Activated CD8-positive, alpha-beta memory T cell treated with anti-CD3 and anti-CD28 coated beads for 36 hours (primary cell): ENCODE measurements around the gene ALDOC. TPM values are rescaled to one million over a fixed set of nuclear protein-coding genes. Genes with fewer than 3 reads are reported as not detected.

ENCODE experiments used
- CTCF ChIA-PET: fragments of 350-600 bp; sonication (Branson Sonifier 250); formaldehyde crosslinking; loops from one replicate; lab custom pipeline; 2021; ENCODE audit warnings: antibody characterized with exemption; lab: Charles Lee
- POLR2A ChIA-PET: fragments of 350-600 bp; sonication (Branson Sonifier 250); formaldehyde crosslinking; loops from one replicate; lab custom pipeline; 2021; ENCODE audit warnings: antibody characterized with exemption; lab: Charles Lee
- total RNA-seq, 2 experiments: library from RNA; stranded (reverse); gene quantifications; one replicate each; pipeline ENCODE4 v1.2.3, GENCODE V29; 2021

Gene ALDOC
- total RNA-seq, 2 experiments from 2014 or later, result 35.1 to 36.2 TPM

DNA sequence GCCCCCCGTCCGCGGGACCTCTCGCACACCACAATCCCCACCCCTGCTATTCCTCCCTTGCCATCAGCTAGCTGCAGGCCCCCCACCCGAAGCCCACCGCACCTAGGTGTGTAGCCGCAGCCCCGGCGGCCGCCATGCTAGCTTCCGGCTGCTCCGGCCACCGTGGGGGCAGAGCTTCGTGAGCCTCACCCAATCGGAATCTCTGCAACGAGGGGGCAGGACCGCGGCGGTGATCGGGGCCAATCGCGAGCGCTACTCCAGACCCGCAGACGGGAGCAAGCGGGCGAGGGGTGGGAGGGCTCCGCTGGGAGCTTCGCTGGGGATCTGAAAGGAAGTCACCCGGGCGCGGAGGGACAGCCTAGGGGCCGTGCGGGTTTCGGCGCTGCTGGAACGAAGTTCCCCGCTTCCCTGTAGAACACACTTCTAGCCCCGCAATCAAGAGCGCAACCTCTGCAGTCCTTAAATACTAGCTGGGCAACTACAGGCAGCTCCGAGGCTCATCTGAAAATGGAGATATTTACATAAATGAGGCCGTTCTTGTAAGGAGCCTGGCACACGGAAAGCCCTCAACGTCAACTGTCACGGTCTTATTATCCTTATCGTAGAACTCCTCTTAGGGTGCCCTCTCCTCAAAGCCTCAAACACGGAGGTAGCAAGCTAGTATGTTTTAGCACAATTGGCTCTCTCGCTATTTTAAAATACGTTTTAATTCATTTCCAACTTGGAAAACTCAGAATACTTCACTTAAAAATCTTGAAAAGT lies 5.2 kb downstream of the ALDOC start, which contains the start of gene PIGS:
TSS of gene PIGS (minus strand) at position 164 of the 762 bp plus-strand sequence. CDS start at position 136, 28 bp downstream.
- ChIA-PET POLR2A (interaction anchor here (0.6 to 1.8 kb wide), 10 partner anchors 20 to 236 kb away, joined by 3 to 8 read pairs (median 4); partner anchors contain the start of genes BLTP2, RPL23A and TNFAIP1), CTCF (interaction anchor here (0.7 to 2.1 kb wide), 5 partner anchors 9 to 42 kb away, joined by 3 to 10 read pairs (median 3); no protein-coding TSS in a partner anchor)

- CTCF ChIA-PET, result interaction anchor here (0.6 to 2.1 kb wide), 8 partner anchors 10 to 218 kb away, joined by 3 to 10 read pairs (median 4); no protein-coding TSS in a partner anchor
- POLR2A ChIA-PET, result interaction anchor here (0.6 to 1.8 kb wide), 7 partner anchors 21 to 235 kb away, joined by 3 to 8 read pairs (median 4); partner anchors contain the start of genes BLTP2, RPL23A and TNFAIP1
Observed at GRCh38 chr17:28570716-28571360, 5.9 kb downstream of the ALDOC start.

- ChIA-PET POLR2A (no interaction called here), CTCF (interaction anchor here (1.2 kb wide), 1 partner anchor 16 kb away, joined by 5 read pairs; no protein-coding TSS in a partner anchor)
Observed at GRCh38 chr17:28569446-28569845, 7.2 kb downstream of the ALDOC start.

DNA sequence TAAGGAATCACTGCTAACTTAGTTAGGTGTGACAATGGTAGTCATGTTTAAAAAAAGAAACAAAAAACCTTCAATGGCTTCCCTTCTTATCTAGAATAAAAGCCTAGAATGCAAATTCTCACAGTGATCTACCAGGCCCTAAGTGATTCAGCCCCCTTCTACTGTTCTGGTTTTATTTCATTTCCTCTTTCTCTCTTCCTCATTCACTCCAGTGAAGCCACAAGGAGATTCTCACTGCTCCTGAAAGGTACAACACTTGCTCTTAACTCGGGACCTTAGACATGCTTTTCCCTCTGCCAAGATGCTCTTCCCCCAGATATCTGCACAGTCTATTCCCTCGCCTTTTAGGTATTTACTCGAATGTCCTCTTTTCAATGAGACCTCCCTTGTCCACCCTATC lies 9.1 kb downstream of the ALDOC start:
- ChIA-PET CTCF (no interaction called here), POLR2A (no interaction called here)

GRCh38 chr17:28563475-28563874 lies 13.2 kb downstream of the ALDOC start:
- ChIA-PET POLR2A (no interaction called here), CTCF (no interaction called here)

DNA sequence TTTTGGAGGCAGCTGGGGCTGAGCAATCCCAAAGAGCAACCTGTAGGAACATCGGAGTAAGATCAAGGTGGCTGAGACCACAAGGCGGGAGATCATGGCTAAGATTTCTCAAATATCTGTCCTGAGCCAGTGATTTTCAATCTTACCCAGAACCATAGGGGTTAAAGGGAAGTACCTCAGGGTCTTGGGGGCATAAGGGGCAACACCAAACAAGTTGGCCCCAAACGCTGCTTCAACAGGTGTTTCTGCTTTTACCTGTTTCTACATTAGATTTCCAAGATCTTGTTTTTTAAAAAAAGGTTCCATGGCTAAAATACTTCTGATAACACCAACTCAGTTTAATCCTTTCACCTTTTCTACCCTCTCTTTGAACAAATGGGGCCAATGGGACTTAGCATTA lies 21.7 kb downstream of the ALDOC start:
- ChIA-PET CTCF (interaction anchor here (1.5 kb wide), 1 partner anchor 17 kb away, joined by 3 read pairs; the partner anchor contains the start of gene PIGS), POLR2A (no interaction called here)

GRCh38 chr17:28554565-28554964 lies 22.1 kb downstream of the ALDOC start:
- POLR2A ChIA-PET, result no interaction called here
- CTCF ChIA-PET, result interaction anchor here (1.5 kb wide), 1 partner anchor 17 kb away, joined by 3 read pairs; the partner anchor contains the start of gene PIGS

DNA sequence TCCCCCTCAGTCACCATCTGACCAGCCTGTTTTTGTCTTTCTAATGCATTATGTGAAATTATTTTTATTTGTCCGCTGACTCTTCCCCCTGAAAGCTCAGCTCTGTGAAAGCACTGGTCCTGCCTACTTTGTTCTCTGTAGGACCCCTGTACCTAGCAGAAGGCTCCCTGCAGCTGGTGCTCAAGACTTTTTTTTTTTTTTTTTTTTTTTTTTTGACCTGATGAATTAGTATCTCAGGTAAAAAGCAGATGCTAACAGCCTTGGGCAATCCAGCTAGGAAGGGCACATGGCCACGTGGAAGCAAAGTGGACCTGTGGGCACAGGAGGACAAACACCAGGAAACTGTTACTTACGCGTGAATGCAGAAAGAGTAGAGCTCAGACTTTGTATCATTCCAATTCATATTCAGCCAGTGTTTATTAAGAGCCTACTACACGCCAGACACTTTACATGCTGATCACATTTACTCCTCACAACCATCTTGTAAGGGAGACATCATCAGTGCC lies 23.6 kb downstream of the ALDOC start:
- CTCF ChIA-PET, result interaction anchor here (0.7 to 1.1 kb wide), 3 partner anchors 22 to 152 kb away, joined by 3 to 5 read pairs (median 3); no protein-coding TSS in a partner anchor
- POLR2A ChIA-PET, result no interaction called here

- ChIA-PET CTCF (interaction anchor here (0.8 to 1.4 kb wide), 3 partner anchors 15 to 46 kb away, joined by 3 to 5 read pairs (median 4); no protein-coding TSS in a partner anchor), POLR2A (no interaction called here)
Observed at GRCh38 chr17:28552176-28552999, 24.3 kb downstream of the ALDOC start, which contains the start of gene UNC119. UNC119 (minus strand) TSS chr17:28552624; CDS start chr17:28552557, 67 bp downstream.

- ChIA-PET CTCF (interaction anchor here (0.9 to 1.4 kb wide), 2 partner anchors 14 to 19 kb away, joined by 3 to 4 read pairs; no protein-coding TSS in a partner anchor), POLR2A (interaction anchor here (1.0 kb wide), 2 partner anchors 20 to 48 kb away, joined by 3 read pairs; no protein-coding TSS in a partner anchor)
Observed at GRCh38 chr17:28551421-28552175, 25.1 kb downstream of the ALDOC start.

DNA sequence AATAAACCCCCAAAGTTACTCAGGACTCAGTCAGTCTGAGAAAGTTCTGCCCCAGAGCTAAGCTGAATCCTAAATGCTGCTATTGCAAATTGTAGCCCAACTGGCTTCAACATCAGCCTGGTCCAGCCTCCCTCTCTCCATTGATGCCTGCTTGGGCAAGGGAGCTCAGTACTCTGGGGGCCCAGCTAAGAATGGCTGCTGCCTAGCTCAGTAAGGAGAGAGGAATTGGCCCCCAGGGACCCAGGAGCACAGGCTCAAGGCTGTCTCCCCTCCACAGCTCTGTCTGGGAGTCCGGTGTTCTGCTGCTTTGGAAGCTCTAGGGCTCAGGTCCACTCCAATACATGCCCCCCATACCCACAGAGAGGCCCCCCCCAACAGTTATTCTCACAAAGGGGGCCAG lies 25.8 kb downstream of the ALDOC start:
- ChIA-PET POLR2A (interaction anchor here (0.7 to 1.1 kb wide), 4 partner anchors 20 to 49 kb away, joined by 3 read pairs; partner anchors contain the start of genes ALDOC and PIGS), CTCF (interaction anchor here (0.9 to 1.4 kb wide), 3 partner anchors 13 to 64 kb away, joined by 3 to 4 read pairs (median 3); no protein-coding TSS in a partner anchor)

GRCh38 chr17:28549236-28550132 lies 27.2 kb downstream of the ALDOC start:
- CTCF ChIA-PET, result interaction anchor here (0.9 to 4.2 kb wide), 9 partner anchors 9 to 66 kb away, joined by 3 to 16 read pairs (median 6); partner anchors contain the start of genes ALDOC and PIGS
- POLR2A ChIA-PET, result interaction anchor here (1.1 to 2.2 kb wide), 2 partner anchors 22 to 50 kb away, joined by 3 to 5 read pairs; partner anchors contain the start of gene PIGS

GRCh38 chr17:28548417-28549130 lies 28.1 kb downstream of the ALDOC start:
- ChIA-PET CTCF (interaction anchor here (0.8 to 4.2 kb wide), 10 partner anchors 8 to 70 kb away, joined by 3 to 16 read pairs (median 6); partner anchors contain the start of genes PIGS and SPAG5), POLR2A (interaction anchor here (2.2 kb wide), 1 partner anchor 51 kb away, joined by 5 read pairs; no protein-coding TSS in a partner anchor)

DNA sequence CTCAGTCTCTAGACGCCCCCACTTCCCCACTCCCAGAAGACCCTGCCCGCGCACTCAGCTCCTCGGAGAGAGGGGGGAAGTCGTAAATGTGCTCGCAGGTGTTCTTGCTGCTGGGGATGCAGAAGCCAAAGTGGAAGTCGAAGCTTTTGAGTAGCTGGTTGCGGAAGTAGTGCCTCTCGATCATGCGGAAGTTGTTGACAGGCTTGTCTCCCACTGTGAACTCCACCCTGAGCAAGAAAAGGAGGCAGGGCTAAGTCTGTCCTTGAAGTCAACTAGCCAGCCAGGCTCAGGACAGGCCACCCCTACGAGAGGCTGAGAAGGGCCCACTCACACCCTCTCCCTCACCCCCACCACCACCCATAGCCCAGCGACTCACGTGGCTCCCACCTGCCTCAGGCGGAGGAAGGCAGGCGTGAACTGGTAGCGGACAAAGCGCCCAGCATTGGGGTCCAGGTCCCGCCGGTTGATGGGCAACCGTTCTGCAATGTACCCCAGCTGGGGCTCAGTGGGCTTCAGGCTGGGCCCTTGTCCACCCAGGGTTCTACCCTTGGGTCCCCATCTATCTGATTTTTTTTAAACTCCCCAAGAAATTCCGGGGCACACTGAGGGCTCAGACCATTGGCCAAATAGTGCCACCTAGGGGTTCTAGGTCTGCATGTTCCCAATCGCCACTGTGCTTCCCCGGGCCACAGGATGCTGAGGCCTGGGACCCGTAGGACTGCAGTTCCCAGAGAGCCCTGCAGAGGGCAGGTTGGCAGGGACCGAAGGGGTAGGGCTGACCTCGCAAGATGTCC lies 28.9 kb downstream of the ALDOC start:
- POLR2A ChIA-PET, result interaction anchor here (2.2 kb wide), 1 partner anchor 52 kb away, joined by 5 read pairs; no protein-coding TSS in a partner anchor
- CTCF ChIA-PET, result interaction anchor here (1.0 to 4.2 kb wide), 8 partner anchors 11 to 71 kb away, joined by 3 to 16 read pairs (median 6); partner anchors contain the start of genes PIGS and SPAG5
